Measurements from ENCODE around the gene MIB2.

- TF ChIP-seq CTCF (IDR thresholded peaks at IDR 0.05) (no peak), POLR2A (IDR thresholded peaks at IDR 0.05) (no peak), POLR2AphosphoS5 (IDR thresholded peaks at IDR 0.05; ENCODE audit: insufficient read depth in 1 of 2, low read depth in 1 of 2) (no peak)
These were observed 41.2 kb upstream of the MIB2 start for GRCh38 chr1:1573843-1574720.

All from vagina (tissue), 2 donors.